H1 (cell line): ENCODE measurements around the gene PIK3R6. TPM values are rescaled to one million over a fixed set of nuclear protein-coding genes. Genes with fewer than 3 reads are reported as not detected.

Experiments used
- CTCF ChIA-PET: fragments of 300-600 bp; sonication (Branson Sonifier 250); formaldehyde crosslinking; loops from one replicate; lab custom pipeline; 2021; ENCODE audit not compliant: partially characterized antibody; lab: Charles Lee
- POLR2A ChIA-PET: fragments of 300-600 bp; sonication (Branson Sonifier 250); formaldehyde crosslinking; loops from one replicate; lab custom pipeline; 2021; ENCODE audit warnings: inconsistent platforms; ENCODE audit not compliant: partially characterized antibody; lab: Charles Lee
- DNase-seq, 2 experiments: peaks; one replicate each; pipeline versions ENCODE4 v3.0.0 to v3.0.0-alpha.2; 2010 to 2022; ENCODE audit warnings: low spot score in 2 of 2, low read depth in 1 of 2, mixed read lengths in 1 of 2
- FAIRE-seq: peaks from 2 replicates; lab custom pipeline; 2011; peaks lifted over from hg19 to GRCh38; lab: Jason Lieb, UNC
- H2AFZ ChIP-seq: 2 replicates; pipeline ENCODE4 v1.8.1; 2012; ENCODE audit warnings: low read length, inconsistent platforms
- H2AK5ac ChIP-seq: 2 replicates; pipeline ENCODE4 v1.6.1; 2013; ENCODE audit warnings: low read depth, low read length
- H2BK120ac ChIP-seq: replicated peaks from 2 replicates; pipeline ENCODE3; 2013; ENCODE audit warnings: low read depth, low read length, inconsistent platforms
- H2BK12ac ChIP-seq: 2 replicates; pipeline ENCODE4 v1.6.1; 2013; ENCODE audit warnings: low read depth, low read length
- H2BK15ac ChIP-seq: 2 replicates; pipeline ENCODE4 v1.6.1; 2013; ENCODE audit warnings: low read length
- H2BK20ac ChIP-seq: 2 replicates; pipeline ENCODE4 v1.6.1; 2013; ENCODE audit warnings: low read length
- H2BK5ac ChIP-seq: 2 replicates; pipeline ENCODE4 v1.6.1; 2013; ENCODE audit warnings: low read depth, low read length
- H3K14ac ChIP-seq: 2 replicates; pipeline ENCODE4 v1.6.1; 2013; ENCODE audit warnings: inconsistent platforms; ENCODE audit not compliant: insufficient read length
- H3K18ac ChIP-seq: 2 replicates; pipeline ENCODE4 v1.6.1; 2013; ENCODE audit warnings: low read length; ENCODE audit errors: extremely low read depth
- H3K23ac ChIP-seq: 2 replicates; pipeline ENCODE4 v1.6.1; 2013; ENCODE audit warnings: inconsistent platforms; ENCODE audit not compliant: insufficient read length
- H3K23me2 ChIP-seq: 2 replicates; pipeline ENCODE4 v1.6.1; 2013; ENCODE audit warnings: low read depth, low read length
- H3K27ac ChIP-seq: 2 replicates; pipeline ENCODE4 v1.6.1; 2011; ENCODE audit warnings: low read depth, low read length, inconsistent platforms
- H3K27me3 ChIP-seq, 4 experiments: replicated peaks in 1 of 4; 1 replicate in 1 of 4; 2 replicates in 3 of 4; pipeline versions ENCODE4 v1.6.1 to v1.8.1; 2011 to 2013; ENCODE audit warnings: low read length in 3 of 4, mild to moderate bottlenecking in 3 of 4, inconsistent platforms in 2 of 4, mixed read lengths in 2 of 4, moderate library complexity in 1 of 4; ENCODE audit not compliant: control insufficient read depth in 3 of 4, insufficient read depth in 3 of 4; ENCODE audit errors: extremely low read depth in 1 of 4
- H3K36me3 ChIP-seq, 4 experiments: 2 replicates each; pipeline versions ENCODE4 v1.6.1 to v1.8.1; 2011 to 2013; ENCODE audit warnings: mild to moderate bottlenecking in 4 of 4, low read length in 3 of 4, moderate library complexity in 2 of 4, control low read depth in 1 of 4, inconsistent platforms in 1 of 4; ENCODE audit not compliant: insufficient read depth in 4 of 4, control insufficient read depth in 2 of 4
- H3K4ac ChIP-seq: replicated peaks from 2 replicates; pipeline ENCODE3; 2013; ENCODE audit warnings: low read length, low read depth, mixed read lengths, inconsistent platforms; ENCODE audit not compliant: insufficient read length
- H3K4me1 ChIP-seq, 4 experiments: replicated peaks in 1 of 4; 1 replicate in 1 of 4; 2 replicates in 3 of 4; pipeline versions ENCODE4 v1.6.1 to v1.8.1; 2011 to 2013; ENCODE audit warnings: low read length in 3 of 4, inconsistent platforms in 2 of 4, mixed read lengths in 1 of 4; ENCODE audit not compliant: insufficient read depth in 4 of 4, control insufficient read depth in 3 of 4
- H3K4me2 ChIP-seq, 2 experiments: 2 replicates each; pipeline versions ENCODE4 v1.6.1 to v1.8.1; 2011 to 2013; ENCODE audit warnings: low read depth in 2 of 2, low read length in 2 of 2, control low read depth in 1 of 2, inconsistent platforms in 1 of 2, mild to moderate bottlenecking in 1 of 2; ENCODE audit not compliant: insufficient read depth in 1 of 2
- H3K4me3 ChIP-seq, 4 experiments: fragments of 200-600, 300-600 bp in 1 of 4; sonication (generic), shearing (Covaris generic), sonication (Bioruptor Twin) in 1 of 4; 2 replicates each; pipeline versions ENCODE4 v1.5.1 to v1.8.1; 2011 to 2016; ENCODE audit warnings: low read length in 4 of 4, low read depth in 3 of 4, control low read depth in 2 of 4, inconsistent platforms in 2 of 4, mild to moderate bottlenecking in 2 of 4, mixed read lengths in 1 of 4, moderate library complexity in 1 of 4; ENCODE audit not compliant: insufficient read depth in 2 of 4; ENCODE audit errors: extremely low read depth in 1 of 4
- H3K56ac ChIP-seq: replicated peaks from 2 replicates; pipeline ENCODE3; 2013; ENCODE audit warnings: low read depth, mild to moderate bottlenecking, mixed read lengths, low read length, inconsistent platforms; ENCODE audit not compliant: insufficient read length
- H3K79me1 ChIP-seq: 2 replicates; pipeline ENCODE4 v1.6.1; 2013; ENCODE audit warnings: low read depth, low read length, control low read depth
- H3K79me2 ChIP-seq, 2 experiments: 2 replicates each; pipeline versions ENCODE4 v1.6.1 to v1.8.1; 2012 to 2013; ENCODE audit warnings: low read length in 2 of 2, mild to moderate bottlenecking in 2 of 2, inconsistent platforms in 1 of 2; ENCODE audit not compliant: insufficient read depth in 2 of 2, control insufficient read depth in 1 of 2
- H3K9ac ChIP-seq, 4 experiments: replicated peaks in 1 of 4; 1 replicate in 1 of 4; 2 replicates in 3 of 4; pipeline versions ENCODE4 v1.6.1 to v1.8.1; 2011 to 2013; ENCODE audit warnings: low read depth in 3 of 4, low read length in 3 of 4, control low read depth in 2 of 4, mild to moderate bottlenecking in 2 of 4, moderate library complexity in 2 of 4, inconsistent platforms in 1 of 4; ENCODE audit errors: extremely low read depth in 1 of 4
- H3K9me3 ChIP-seq, 2 experiments: 2 replicates each; pipeline versions ENCODE4 v1.6.1 to v1.8.1; 2012 to 2013; ENCODE audit warnings: mild to moderate bottlenecking in 2 of 2, moderate library complexity in 2 of 2, control low read depth in 1 of 2, inconsistent platforms in 1 of 2, low read depth in 1 of 2, low read length in 1 of 2, mixed read lengths in 1 of 2; ENCODE audit not compliant: insufficient read depth in 2 of 2
- H4K20me1 ChIP-seq, 2 experiments: replicated peaks in 1 of 2; 2 replicates each; pipeline versions ENCODE3 to v1.8.1; 2011 to 2013; ENCODE audit warnings: inconsistent platforms in 2 of 2, low read length in 2 of 2, mild to moderate bottlenecking in 1 of 2; ENCODE audit not compliant: insufficient read depth in 2 of 2, control insufficient read depth in 1 of 2
- H4K5ac ChIP-seq: 2 replicates; pipeline ENCODE4 v1.6.1; 2013; ENCODE audit warnings: low read length, low read depth, mixed read lengths, inconsistent platforms; ENCODE audit not compliant: insufficient read length
- H4K8ac ChIP-seq: 2 replicates; pipeline ENCODE4 v1.8.0; 2013; ENCODE audit warnings: mild to moderate bottlenecking, moderate library complexity, low read length, inconsistent platforms; ENCODE audit not compliant: insufficient read depth; ENCODE audit errors: extremely low read depth
- H4K91ac ChIP-seq: replicated peaks from 2 replicates; pipeline ENCODE3; 2013; ENCODE audit warnings: low read length, mixed read lengths, inconsistent platforms; ENCODE audit not compliant: insufficient read length
- ATF3 ChIP-seq: IDR thresholded peaks from 2 replicates; pipeline ENCODE4 v1.6.1; 2011; ENCODE audit warnings: low read depth, mild to moderate bottlenecking, low read length; ENCODE audit not compliant: insufficient read depth
- PHF8 ChIP-seq: fragments of 200-600 bp; sonication (generic); conservative IDR thresholded peaks from 2 replicates; pipeline ENCODE4 v1.7.1; 2012; ENCODE audit warnings: low read depth, mild to moderate bottlenecking, inconsistent platforms, low read length, moderate library complexity
- POLR2AphosphoS5 ChIP-seq: IDR thresholded peaks from 2 replicates; pipeline ENCODE4 v1.6.1; 2011; ENCODE audit warnings: low read depth, low read length
- RAD21 ChIP-seq, 2 experiments: IDR thresholded peaks in 1 of 2; conservative IDR thresholded peaks in 1 of 2; 2 replicates each; pipeline ENCODE4 v1.6.1; 2011; ENCODE audit warnings: low read depth in 2 of 2, low read length in 2 of 2, improper control_type of control experiment in 1 of 2, inconsistent platforms in 1 of 2, mild to moderate bottlenecking in 1 of 2, moderate library complexity in 1 of 2
- SP1 ChIP-seq: IDR thresholded peaks from 2 replicates; pipeline ENCODE4 v1.6.1; 2011; ENCODE audit warnings: low read depth, low read length
- WGBS, 2 experiments: shearing (Covaris generic) in 1 of 2; methylation state at CpG; one replicate each; pipeline versions ENCODE4 v1.1.6 to v1.1.7; 2013 to 2015; ENCODE audit warnings: low lambda C conversion rate in 2 of 2, mixed read lengths in 2 of 2, inconsistent platforms in 1 of 2, low coverage in 1 of 2, missing lambda C conversion rate in 1 of 2; ENCODE audit not compliant: insufficient replicate concordance in 2 of 2, insufficient coverage in 1 of 2, insufficient read length in 1 of 2; ENCODE audit errors: extremely low coverage in 1 of 2, missing lambda C conversion rate in 1 of 2; 5-methylcytosine and 5-hydroxymethylcytosine counted together
- polyA plus RNA-seq, 7 experiments: library from polyadenylated mRNA; depleted of rRNA in 3 of 7; stranded (reverse) in 5 of 7; unstranded in 2 of 7; fragments of >200 nt in 5 of 7; fragments of 200-250 nt in 2 of 7; gene quantifications; 1 replicate in 5 of 7; 2 replicates in 1 of 7; 4 replicates in 1 of 7; pipeline versions ENCODE4 v1.2.1 to v1.2.3, GENCODE V29; 2011 to 2013; ENCODE audit warnings: missing spikeins in 2 of 7, mixed read lengths in 2 of 7
- total RNA-seq: library from RNA; stranded (reverse); fragmentation: NEBNext Ultra II Directional; extraction: Animal tissue kit (Norgen Biotek cat#: 25700); gene quantifications from 2 replicates; pipeline ENCODE4 v1.2.1, GENCODE V29; 2021

PIK3R6 gene
- total and polyA plus RNA-seq, 2 of the 8 experiments (the other 6 are each of a cell fraction or from before 2014, with no cell fraction given): 0.24 to 1.2 TPM

GRCh38 chr17:8898636-8899035 lies 31.2 kb upstream of the PIK3R6 start:
- no peak overlapping the region for H2BK20ac ChIP-seq
- H4K91ac ChIP-seq: no peak overlapping the region
- H3K79me2 ChIP-seq: no peaks in the 10 kb centered on the region
- POLR2A ChIA-PET: no interaction called here
- H3K79me1 ChIP-seq: no peaks in the 10 kb centered on the region
- TF ChIP-seq ATF3: no peak
- TF ChIP-seq RAD21 (IDR thresholded peaks at IDR 0.05 in 1 of 2, conservative IDR thresholded peaks at IDR 0.05 in 1 of 2; ENCODE audit: low read depth in 2 of 2, low read length in 2 of 2): no peak
- no peak for TF ChIP-seq SP1
- no peak for TF ChIP-seq POLR2AphosphoS5
- no peak for TF ChIP-seq PHF8
- TF ChIP-seq, all 59 proteins: peak for 0
- WGBS, 2 experiments: 91% methylated on average over 6 of the region's 6 CpGs; no CpG with 5 or more reads in 1 of the 2 experiments
- no peak overlapping the region for H2BK15ac ChIP-seq
- no peak overlapping the region for H2BK5ac ChIP-seq
- H3K18ac ChIP-seq: no peak overlapping the region
- no peak overlapping the region for H4K8ac ChIP-seq
- no peak overlapping the region for H3K4me3 ChIP-seq
- peaks cover 0 to 18% (median 11%) of the 10 kb centered on the region in 4 experiments; a peak in 5 of 7 replicates for H3K4me1 ChIP-seq
- H2AK5ac ChIP-seq: no peak overlapping the region
- H3K23ac ChIP-seq: no peak overlapping the region
- no peak overlapping the region for H2AFZ ChIP-seq
- H4K5ac ChIP-seq: no peak overlapping the region
- H3K4ac ChIP-seq: no peak overlapping the region
- no peak for FAIRE-seq
- H3K9ac ChIP-seq: no peak overlapping the region
- no peak overlapping the region for H3K14ac ChIP-seq
- no peak for DNase-seq
- H2BK120ac ChIP-seq: no peak overlapping the region
- no peak overlapping the region for H3K4me2 ChIP-seq
- H3K56ac ChIP-seq: no peak overlapping the region
- H2BK12ac ChIP-seq: no peak overlapping the region
- no peaks in the 10 kb centered on the region for H4K20me1 ChIP-seq
- no peaks in the 10 kb centered on the region for H3K9me3 ChIP-seq
- H3K27ac ChIP-seq: no peak overlapping the region
- H3K27me3 ChIP-seq: no peaks in the 10 kb centered on the region; a peak in 1 of 7 replicates
- CTCF ChIA-PET: interaction anchor here (1.5 to 6.1 kb wide), 4 partner anchors 9 to 104 kb away, joined by 4 to 72 read pairs (median 16); no protein-coding TSS in a partner anchor
- H3K36me3 ChIP-seq: no peaks in the 10 kb centered on the region
- H3K23me2 ChIP-seq: peaks cover 3% of the 10 kb centered on the region; the same call in 1 of the 2 replicates
